Measurements from ENCODE around the gene C5orf58. TPM values are rescaled to one million over a fixed set of nuclear protein-coding genes. Genes with fewer than 3 reads are reported as not detected.

The C5orf58 gene
- total RNA-seq, 2 donors from 2014 or later, result not detected

- H3K27me3 ChIP-seq (replicated peaks; ENCODE audit: insufficient read depth), result no peaks in the 10 kb centered on the region
- no peaks in the 10 kb centered on the region for H3K9me3 ChIP-seq
- no peaks in the 10 kb centered on the region for H3K36me3 ChIP-seq
- DNase-seq (ENCODE audit: low spot score), result no peak
- no peak overlapping the region for H3K27ac ChIP-seq
- ATAC-seq (ENCODE audit: insufficient number of reproducible peaks, low FRiP score, low read depth), result no peak
- no peak overlapping the region for H3K4me3 ChIP-seq
- H3K4me1 ChIP-seq (ENCODE audit: control insufficient read depth in 1 of 2, low read depth in 2 of 2), result no peaks in the 10 kb centered on the region
- no peak for TF ChIP-seq CTCF (IDR thresholded peaks at IDR 0.05)
Observed at GRCh38 chr5:170226661-170227060, 6.1 kb upstream of the C5orf58 start.

- H3K27ac ChIP-seq, result no peak overlapping the region
- TF ChIP-seq CTCF (IDR thresholded peaks at IDR 0.05), result no peak
- no peak overlapping the region for H3K4me3 ChIP-seq
- no peaks in the 10 kb centered on the region for H3K27me3 ChIP-seq (replicated peaks; ENCODE audit: insufficient read depth)
- ATAC-seq (ENCODE audit: insufficient number of reproducible peaks, low FRiP score, low read depth) (no peak), DNase-seq (ENCODE audit: low spot score) (no peak)
- no peaks in the 10 kb centered on the region for H3K4me1 ChIP-seq (ENCODE audit: control insufficient read depth in 1 of 2, low read depth in 2 of 2)
- H3K9me3 ChIP-seq, result no peaks in the 10 kb centered on the region
- no peaks in the 10 kb centered on the region for H3K36me3 ChIP-seq
Observed at GRCh38 chr5:170228762-170229435, 3.9 kb upstream of the C5orf58 start.

- Histone ChIP-seq H3K4me1 (ENCODE audit: control insufficient read depth in 1 of 2, low read depth in 2 of 2) (no peaks in the 10 kb centered on the region), H3K4me3 (no peak overlapping the region), H3K27me3 (replicated peaks; ENCODE audit: insufficient read depth) (no peaks in the 10 kb centered on the region), H3K9me3 (no peaks in the 10 kb centered on the region), H3K27ac (no peak overlapping the region), H3K36me3 (no peaks in the 10 kb centered on the region)
- ATAC-seq (ENCODE audit: insufficient number of reproducible peaks, low FRiP score, low read depth) (no peak), DNase-seq (ENCODE audit: low spot score) (no peak)
- no peak for TF ChIP-seq CTCF (IDR thresholded peaks at IDR 0.05)
Observed at GRCh38 chr5:170233358-170233892, 640 bp downstream of the C5orf58 start.

- H3K27ac ChIP-seq, result no peak overlapping the region
- no peaks in the 10 kb centered on the region for H3K4me1 ChIP-seq (ENCODE audit: control insufficient read depth in 1 of 2, low read depth in 2 of 2)
- DNase-seq (ENCODE audit: low spot score) (no peak), ATAC-seq (ENCODE audit: insufficient number of reproducible peaks, low FRiP score, low read depth) (no peak)
- no peak overlapping the region for H3K4me3 ChIP-seq
- no peak for TF ChIP-seq CTCF (IDR thresholded peaks at IDR 0.05)
- no peaks in the 10 kb centered on the region for H3K36me3 ChIP-seq
- H3K9me3 ChIP-seq, result no peaks in the 10 kb centered on the region
- no peaks in the 10 kb centered on the region for H3K27me3 ChIP-seq (replicated peaks; ENCODE audit: insufficient read depth)
Observed at GRCh38 chr5:170235876-170236864, 3.4 kb downstream of the C5orf58 start.

All from thoracic aorta (tissue), 2 donors.